ENCODE results near the gene PAX3. TPM values are rescaled to one million over a fixed set of nuclear protein-coding genes. Genes with fewer than 3 reads are reported as not detected.

The PAX3 gene
- total RNA-seq, 1 experiment from 2014 or later, result not detected

DNA sequence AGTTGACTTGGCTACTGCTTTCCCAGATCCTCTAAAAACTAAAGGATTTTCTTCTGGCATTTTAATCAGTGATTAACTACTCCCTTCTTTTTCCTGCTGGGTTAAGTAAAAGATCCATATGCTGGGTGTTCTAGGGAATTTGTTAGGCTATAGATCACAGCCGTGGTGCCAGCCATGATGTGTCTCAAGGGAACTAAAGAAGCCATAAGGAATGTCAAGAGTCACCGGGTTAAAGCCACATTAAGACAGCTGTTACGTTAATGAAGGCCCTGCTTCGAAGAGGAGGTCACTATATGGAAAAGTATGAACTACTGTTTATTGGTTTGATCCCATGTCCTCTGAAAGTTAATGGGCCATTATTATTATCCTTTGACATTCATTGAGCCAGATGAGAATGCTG is 70.7 kb downstream of the PAX3 start:
- Histone ChIP-seq H3K79me2 (ENCODE audit: low read depth) (no peaks in the 10 kb centered on the region), H2AFZ (no peak overlapping the region), H3K4me2 (no peak overlapping the region), H3K9me3 (ENCODE audit: insufficient read depth, low read depth) (no peaks in the 10 kb centered on the region), H3K36me3 (ENCODE audit: low read depth) (no peaks in the 10 kb centered on the region), H3F3A (ENCODE audit: insufficient read depth, low read depth) (no peaks in the 10 kb centered on the region), H3K4me3 (no peak overlapping the region), H4K20me1 (ENCODE audit: insufficient read depth) (no peaks in the 10 kb centered on the region), H3K9me2 (ENCODE audit: insufficient read depth) (no peaks in the 10 kb centered on the region), H3K27me3 (ENCODE audit: insufficient read depth, low read depth) (peaks cover 54% of the 10 kb centered on the region), H3K27ac (no peak overlapping the region), H3K4me1 (replicated peaks; ENCODE audit: insufficient read depth) (no peaks in the 10 kb centered on the region)
- intact Hi-C loops (cut with micrococcal nuclease; ENCODE audit: unreplicated experiment), result no loop called here
- POLR2A ChIA-PET (ENCODE audit: unreplicated experiment), result no interaction called here
- TF ChIP-seq EZH2 (IDR thresholded peaks at IDR 0.05; ENCODE audit: low read depth), result no peak
- TF ChIP-seq, protein P1, sequence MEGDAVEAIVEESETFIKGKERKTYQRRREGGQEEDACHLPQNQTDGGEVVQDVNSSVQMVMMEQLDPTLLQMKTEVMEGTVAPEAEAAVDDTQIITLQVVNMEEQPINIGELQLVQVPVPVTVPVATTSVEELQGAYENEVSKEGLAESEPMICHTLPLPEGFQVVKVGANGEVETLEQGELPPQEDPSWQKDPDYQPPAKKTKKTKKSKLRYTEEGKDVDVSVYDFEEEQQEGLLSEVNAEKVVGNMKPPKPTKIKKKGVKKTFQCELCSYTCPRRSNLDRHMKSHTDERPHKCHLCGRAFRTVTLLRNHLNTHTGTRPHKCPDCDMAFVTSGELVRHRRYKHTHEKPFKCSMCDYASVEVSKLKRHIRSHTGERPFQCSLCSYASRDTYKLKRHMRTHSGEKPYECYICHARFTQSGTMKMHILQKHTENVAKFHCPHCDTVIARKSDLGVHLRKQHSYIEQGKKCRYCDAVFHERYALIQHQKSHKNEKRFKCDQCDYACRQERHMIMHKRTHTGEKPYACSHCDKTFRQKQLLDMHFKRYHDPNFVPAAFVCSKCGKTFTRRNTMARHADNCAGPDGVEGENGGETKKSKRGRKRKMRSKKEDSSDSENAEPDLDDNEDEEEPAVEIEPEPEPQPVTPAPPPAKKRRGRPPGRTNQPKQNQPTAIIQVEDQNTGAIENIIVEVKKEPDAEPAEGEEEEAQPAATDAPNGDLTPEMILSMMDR (conservative IDR thresholded peaks at IDR 0.05), result no peak
- BruUV-seq (replicated peaks), result no TSS peak
- CTCF ChIA-PET, result no interaction called here
- DNase-seq, result no peak

DNA sequence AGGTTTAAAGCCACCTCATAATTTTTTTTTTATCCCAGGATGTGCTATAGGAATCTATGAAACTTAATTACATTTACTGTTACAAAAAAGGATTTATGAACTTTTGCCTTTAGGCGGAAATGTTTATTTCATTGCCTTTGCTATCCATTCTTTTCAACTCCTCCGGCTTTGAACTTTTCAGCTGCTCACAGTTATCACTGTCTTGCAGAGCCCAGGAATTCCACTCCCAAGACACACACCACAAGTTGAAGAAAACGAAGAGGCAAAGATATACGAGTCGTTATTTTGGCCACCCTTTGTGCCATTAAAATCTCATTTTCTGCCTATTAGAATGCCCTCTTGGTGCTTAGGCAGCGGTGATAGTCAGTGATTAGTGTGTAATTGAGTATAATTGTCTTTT is 80.0 kb downstream of the PAX3 start:
- Histone ChIP-seq H3K4me3 (no peak overlapping the region), H4K20me1 (ENCODE audit: insufficient read depth) (no peaks in the 10 kb centered on the region), H3K9me3 (ENCODE audit: insufficient read depth, low read depth) (no peaks in the 10 kb centered on the region), H3F3A (ENCODE audit: insufficient read depth, low read depth) (no peaks in the 10 kb centered on the region), H2AFZ (no peak overlapping the region), H3K36me3 (ENCODE audit: low read depth) (no peaks in the 10 kb centered on the region), H3K9me2 (ENCODE audit: insufficient read depth) (no peaks in the 10 kb centered on the region), H3K27ac (no peak overlapping the region), H3K79me2 (ENCODE audit: low read depth) (no peaks in the 10 kb centered on the region), H3K27me3 (ENCODE audit: insufficient read depth, low read depth) (peaks cover 100% of the 10 kb centered on the region), H3K4me1 (replicated peaks; ENCODE audit: insufficient read depth) (no peaks in the 10 kb centered on the region), H3K4me2 (no peak overlapping the region)
- ChIA-PET CTCF (no interaction called here), POLR2A (ENCODE audit: unreplicated experiment) (no interaction called here)
- TF ChIP-seq, protein P1 (conservative IDR thresholded peaks at IDR 0.05), result no peak
- no peak for TF ChIP-seq EZH2 (IDR thresholded peaks at IDR 0.05; ENCODE audit: low read depth)
- BruUV-seq (replicated peaks), result no TSS peak
- intact Hi-C loops (cut with micrococcal nuclease; ENCODE audit: unreplicated experiment), result no loop called here
- no peak for DNase-seq

DNA sequence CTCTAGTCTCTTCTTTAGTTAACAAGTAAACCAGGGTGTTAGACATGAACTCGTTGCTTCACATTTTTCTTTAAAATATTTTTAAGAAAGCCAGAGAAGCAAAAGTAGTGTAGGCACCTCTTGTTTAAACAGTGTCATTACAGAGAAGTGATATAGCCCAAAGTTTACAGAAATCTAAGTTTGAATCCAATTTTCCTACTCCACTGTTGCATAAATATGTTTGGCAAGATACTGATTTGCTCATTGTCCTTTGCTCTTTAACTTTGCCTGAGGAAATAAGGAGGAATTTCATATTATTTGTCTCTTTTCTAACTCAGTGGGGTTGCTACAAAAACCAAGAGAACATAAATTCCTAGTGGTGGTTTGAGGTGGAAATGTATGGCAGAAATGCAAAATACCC is 81.1 kb downstream of the PAX3 start:
- Histone ChIP-seq H3K27ac (no peak overlapping the region), H3K9me2 (ENCODE audit: insufficient read depth) (no peaks in the 10 kb centered on the region), H3K9me3 (ENCODE audit: insufficient read depth, low read depth) (no peaks in the 10 kb centered on the region), H4K20me1 (ENCODE audit: insufficient read depth) (no peaks in the 10 kb centered on the region), H3K4me1 (replicated peaks; ENCODE audit: insufficient read depth) (no peaks in the 10 kb centered on the region), H3K27me3 (ENCODE audit: insufficient read depth, low read depth) (peaks cover 100% of the 10 kb centered on the region), H2AFZ (no peak overlapping the region), H3K79me2 (ENCODE audit: low read depth) (no peaks in the 10 kb centered on the region), H3K4me2 (no peak overlapping the region), H3F3A (ENCODE audit: insufficient read depth, low read depth) (no peaks in the 10 kb centered on the region), H3K36me3 (ENCODE audit: low read depth) (no peaks in the 10 kb centered on the region), H3K4me3 (no peak overlapping the region)
- DNase-seq, result no peak
- TF ChIP-seq EZH2 (IDR thresholded peaks at IDR 0.05; ENCODE audit: low read depth), result no peak
- TF ChIP-seq, protein P1 (conservative IDR thresholded peaks at IDR 0.05), result no peak
- ChIA-PET CTCF (no interaction called here), POLR2A (ENCODE audit: unreplicated experiment) (no interaction called here)
- BruUV-seq (replicated peaks), result no TSS peak
- intact Hi-C loops (cut with micrococcal nuclease; ENCODE audit: unreplicated experiment), result no loop called here
